ENCODE measurements around the gene RAB41.
"Not testable (repeated sequence)": the region's sequence is repeated elsewhere in the genome, so short reads cannot be mapped to it uniquely, and the experiment has no call there.

Gene RAB41

DNA sequence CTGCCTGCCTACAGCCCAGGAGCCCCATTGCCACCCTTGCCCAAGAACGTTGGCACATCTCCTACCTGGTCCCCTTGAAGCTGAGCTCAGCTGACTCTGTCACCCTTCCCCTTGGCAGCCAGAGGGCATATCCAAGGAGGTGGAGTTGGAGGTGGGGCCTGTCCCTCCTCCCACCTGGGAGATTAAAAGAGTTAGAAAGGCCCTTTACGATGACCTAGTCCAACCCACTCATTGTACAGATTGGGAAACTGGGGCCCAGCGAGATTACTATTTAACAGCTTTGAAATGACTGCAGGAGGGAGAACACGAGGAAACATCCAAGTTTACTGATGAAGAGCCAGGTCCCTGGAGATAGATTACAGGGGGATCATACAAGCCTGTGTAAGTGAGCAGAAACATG is 21.9 kb upstream of the RAB41 start, which contains the start of gene P2RY4:
Gene P2RY4 (minus strand): TSS at position 101 of the 400 bp plus-strand sequence. CDS start 580 bp downstream, outside the sequence.
- ChIA-PET CTCF (interaction anchor here (0.9 kb wide), 1 partner anchor 127 kb away, joined by 3 read pairs; the partner anchor contains the start of gene IGBP1), POLR2A (no interaction called here)
- no peak for DNase-seq (ENCODE audit: low read depth, low spot score)
- H3K4me3 ChIP-seq (ENCODE audit: low read depth, low read length) = no peak within 1 kb of the TSS
- TF ChIP-seq, protein P1, sequence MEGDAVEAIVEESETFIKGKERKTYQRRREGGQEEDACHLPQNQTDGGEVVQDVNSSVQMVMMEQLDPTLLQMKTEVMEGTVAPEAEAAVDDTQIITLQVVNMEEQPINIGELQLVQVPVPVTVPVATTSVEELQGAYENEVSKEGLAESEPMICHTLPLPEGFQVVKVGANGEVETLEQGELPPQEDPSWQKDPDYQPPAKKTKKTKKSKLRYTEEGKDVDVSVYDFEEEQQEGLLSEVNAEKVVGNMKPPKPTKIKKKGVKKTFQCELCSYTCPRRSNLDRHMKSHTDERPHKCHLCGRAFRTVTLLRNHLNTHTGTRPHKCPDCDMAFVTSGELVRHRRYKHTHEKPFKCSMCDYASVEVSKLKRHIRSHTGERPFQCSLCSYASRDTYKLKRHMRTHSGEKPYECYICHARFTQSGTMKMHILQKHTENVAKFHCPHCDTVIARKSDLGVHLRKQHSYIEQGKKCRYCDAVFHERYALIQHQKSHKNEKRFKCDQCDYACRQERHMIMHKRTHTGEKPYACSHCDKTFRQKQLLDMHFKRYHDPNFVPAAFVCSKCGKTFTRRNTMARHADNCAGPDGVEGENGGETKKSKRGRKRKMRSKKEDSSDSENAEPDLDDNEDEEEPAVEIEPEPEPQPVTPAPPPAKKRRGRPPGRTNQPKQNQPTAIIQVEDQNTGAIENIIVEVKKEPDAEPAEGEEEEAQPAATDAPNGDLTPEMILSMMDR (IDR thresholded peaks at IDR 0.05; ENCODE audit: insufficient read depth, low read length, missing control alignments) = no peak

DNA sequence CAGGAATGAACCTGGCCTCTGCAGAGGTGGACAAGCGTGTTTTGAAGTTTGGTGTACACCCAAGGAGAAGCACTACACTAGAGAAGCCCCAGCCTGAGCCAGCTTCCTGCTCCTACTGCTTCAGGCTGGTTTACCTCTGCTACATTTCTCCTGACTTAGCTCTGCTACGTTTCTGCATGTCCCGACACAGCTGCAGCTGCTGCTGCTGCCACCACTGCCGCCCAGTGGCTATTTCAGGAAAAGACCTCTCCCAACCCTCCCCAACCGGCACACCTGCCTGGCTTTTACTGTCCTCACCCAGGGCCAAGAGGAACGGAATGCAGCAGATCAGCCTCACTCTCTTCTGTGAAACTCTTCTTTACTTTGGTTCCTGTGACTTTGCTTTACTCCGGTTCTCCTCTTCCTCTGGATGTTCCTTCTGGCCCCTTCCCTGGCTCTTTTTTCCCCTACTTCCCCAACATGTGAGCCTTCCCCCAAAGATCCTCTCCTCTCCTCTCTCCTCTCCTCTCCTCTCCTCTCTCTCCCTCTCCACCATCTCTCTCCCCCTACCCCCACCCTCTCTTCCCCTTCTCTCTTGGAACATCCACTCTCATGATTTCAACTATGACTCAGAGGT is 18.9 kb upstream of the RAB41 start:
- TF ChIP-seq, protein P1 (IDR thresholded peaks at IDR 0.05; ENCODE audit: insufficient read depth, low read length, missing control alignments) = peak; percentile 62
- H3K4me3 ChIP-seq (ENCODE audit: low read depth, low read length) = no peak overlapping the region
- DNase-seq (ENCODE audit: low read depth, low spot score) = no peak
- ChIA-PET CTCF (interaction anchor here (0.7 to 0.9 kb wide), 2 partner anchors 92 to 130 kb away, joined by 4 read pairs; partner anchors contain the start of gene IGBP1), POLR2A (no interaction called here)

DNA sequence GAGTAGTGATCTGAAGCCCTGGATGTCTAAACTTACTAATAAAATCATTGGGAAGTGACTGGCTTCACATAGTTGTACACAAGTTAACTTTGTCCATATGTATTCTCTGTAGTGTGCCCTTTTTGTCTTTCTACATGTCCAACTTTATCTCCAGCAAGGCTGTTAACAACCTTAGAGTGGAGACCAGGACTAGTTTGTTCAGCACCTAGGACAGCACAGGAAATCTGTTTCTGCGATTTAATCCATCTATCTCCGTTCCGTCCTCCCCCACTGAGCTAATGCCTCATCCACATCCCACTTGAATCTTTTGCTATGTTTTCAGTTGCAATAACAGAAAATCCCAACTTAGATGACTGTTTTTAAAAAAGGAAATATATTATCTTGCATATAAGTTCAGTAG is 17.2 kb upstream of the RAB41 start:
- DNase-seq (ENCODE audit: low read depth, low spot score) = no peak
- no peak overlapping the region for H3K4me3 ChIP-seq (ENCODE audit: low read depth, low read length)
- TF ChIP-seq, protein P1 (IDR thresholded peaks at IDR 0.05; ENCODE audit: insufficient read depth, low read length, missing control alignments) = no peak
- ChIA-PET CTCF (no interaction called here), POLR2A (no interaction called here)

DNA sequence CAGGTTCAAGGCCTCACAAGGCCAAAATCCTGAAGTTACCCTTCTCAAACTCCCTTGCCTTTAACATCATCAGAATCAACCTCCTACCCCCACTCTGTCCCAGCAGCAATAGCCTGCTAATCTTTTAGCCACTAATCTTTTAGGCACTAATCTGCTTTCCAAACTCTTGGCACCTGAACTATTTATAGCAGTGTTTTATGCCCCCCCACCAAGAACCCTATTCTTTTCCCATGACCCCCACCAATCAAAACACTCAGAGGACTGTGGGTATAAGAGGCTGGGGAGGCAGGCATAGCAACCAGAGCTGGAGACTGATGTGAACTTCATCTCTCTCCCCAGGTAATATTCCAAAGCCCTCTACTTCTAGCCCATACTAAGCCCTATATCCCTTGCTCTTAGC is 13.9 kb upstream of the RAB41 start, which contains the start of gene ARR3:
Gene ARR3 (plus strand): TSS at position 301 of the 400 bp plus-strand sequence. CDS start 1,052 bp downstream, outside the sequence.
- ChIA-PET POLR2A (no interaction called here), CTCF (no interaction called here)
- no peak within 1 kb of the TSS for H3K4me3 ChIP-seq (ENCODE audit: low read depth, low read length)
- no peak for DNase-seq (ENCODE audit: low read depth, low spot score)
- TF ChIP-seq, protein P1 (IDR thresholded peaks at IDR 0.05; ENCODE audit: insufficient read depth, low read length, missing control alignments) = no peak

DNA sequence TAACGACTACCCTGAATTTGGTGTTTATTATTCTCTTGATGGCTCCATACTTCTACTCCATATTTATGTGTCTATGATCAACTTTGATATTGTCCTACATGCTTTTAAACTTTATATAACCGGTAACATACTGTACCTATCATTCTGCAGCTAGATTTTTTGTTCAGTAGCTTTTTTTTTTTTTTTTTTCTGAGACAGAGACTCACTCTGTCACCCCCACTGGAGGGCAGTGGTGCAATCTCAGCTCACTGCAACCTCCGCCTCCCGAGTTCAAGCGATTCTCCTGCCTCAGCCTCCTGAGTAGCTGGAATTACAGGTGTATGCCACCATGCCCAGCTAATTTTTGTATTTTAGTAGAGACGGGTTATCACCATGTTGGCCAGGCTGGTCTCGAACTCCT is 7.9 kb upstream of the RAB41 start:
- H3K4me3 ChIP-seq (ENCODE audit: low read depth, low read length); DNase-seq (ENCODE audit: low read depth, low spot score); POLR2A ChIA-PET; CTCF ChIA-PET: not testable (repeated sequence)

DNA sequence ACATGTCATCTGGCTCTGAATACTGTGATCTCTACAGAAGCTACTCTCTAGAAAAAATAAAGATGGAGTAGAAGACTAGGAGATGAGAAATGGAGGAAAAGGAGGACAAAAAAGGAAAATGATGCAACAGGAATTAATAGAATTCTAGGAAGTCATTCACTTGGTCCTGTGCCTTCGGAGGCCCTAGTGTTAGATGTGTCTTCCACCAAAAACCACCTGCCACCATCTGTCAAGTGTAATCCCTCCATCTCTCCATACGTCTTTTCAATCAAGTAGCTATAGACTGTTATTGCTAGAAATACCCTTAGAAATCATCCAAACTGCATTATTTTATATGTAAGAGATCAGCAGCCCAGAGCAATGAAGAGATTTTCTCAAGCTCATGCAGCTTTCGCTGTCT is 2.9 kb upstream of the RAB41 start:
- ChIA-PET POLR2A (no interaction called here), CTCF (no interaction called here)
- TF ChIP-seq, protein P1 (IDR thresholded peaks at IDR 0.05; ENCODE audit: insufficient read depth, low read length, missing control alignments) = no peak
- H3K4me3 ChIP-seq (ENCODE audit: low read depth, low read length) = no peak overlapping the region
- DNase-seq (ENCODE audit: low read depth, low spot score) = no peak

DNA sequence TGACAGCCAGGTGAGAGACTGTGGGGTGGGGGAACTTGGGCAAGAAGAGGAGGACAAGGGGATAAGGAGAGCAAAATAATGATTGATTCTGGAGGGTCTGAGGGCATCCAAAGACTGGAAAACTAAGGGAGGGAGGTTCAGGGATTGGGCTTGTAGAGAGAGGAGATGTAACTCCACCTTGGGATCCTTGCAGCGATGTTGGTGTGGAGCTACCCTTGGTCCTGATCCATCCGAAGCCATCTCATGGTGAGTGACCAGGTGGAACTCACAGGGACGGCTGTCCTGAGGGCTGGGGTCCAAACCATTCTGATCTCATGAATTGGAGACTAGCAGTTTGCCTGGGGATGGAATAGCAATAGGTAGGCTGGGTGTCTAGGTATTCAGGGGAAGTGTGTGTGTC is 1.4 kb upstream of the RAB41 start:
- TF ChIP-seq, protein P1 (IDR thresholded peaks at IDR 0.05; ENCODE audit: insufficient read depth, low read length, missing control alignments) = no peak
- CTCF ChIA-PET = no interaction called here
- no peak overlapping the region for H3K4me3 ChIP-seq (ENCODE audit: low read depth, low read length)
- no peak for DNase-seq (ENCODE audit: low read depth, low spot score)
- POLR2A ChIA-PET = no interaction called here

Measured in AG04449 (cell line).